Suprapubic skin (tissue), 4 donors: ENCODE measurements around the gene KAZN. TPM values are rescaled to one million over a fixed set of nuclear protein-coding genes. Genes with fewer than 3 reads are reported as not detected.
A peak's percentile ranks its signal among the peaks of the same experiment; 100 is the strongest.

ENCODE experiments used
- DNase-seq, 2 donors: peaks; one replicate each; pipeline ENCODE4 v3.0.0-alpha.2; 2019; ENCODE audit warnings: low spot score in 2 of 2
- H3K27ac ChIP-seq: fragments of 200-600 bp; sonication (generic); one replicate; pipeline ENCODE4 v1.5.1; 2019
- H3K27me3 ChIP-seq: fragments of 200-600 bp; sonication (generic); one replicate; pipeline ENCODE4 v1.5.1; 2019
- H3K36me3 ChIP-seq: fragments of 200-600 bp; sonication (generic); one replicate; pipeline ENCODE4 v1.5.1; 2019
- H3K4me1 ChIP-seq: fragments of 200-600 bp; sonication (generic); one replicate; pipeline ENCODE4 v1.5.1; 2019
- H3K4me3 ChIP-seq: fragments of 200-600 bp; sonication (generic); one replicate; pipeline ENCODE4 v1.5.1; 2019; ENCODE audit warnings: mild to moderate bottlenecking
- H3K9me3 ChIP-seq: fragments of 200-600 bp; sonication (generic); one replicate; pipeline ENCODE4 v1.5.1; 2019
- EP300 ChIP-seq: sonication (generic); formaldehyde crosslinking; IDR thresholded peaks from one replicate; pipeline ENCODE4 v1.6.1; 2017; ENCODE audit warnings: antibody characterized with exemption
- POLR2A ChIP-seq, 2 donors: fragments of 450-650 bp; IDR thresholded peaks; one replicate each; pipeline ENCODE4 v1.6.1; 2017; ENCODE audit warnings: antibody characterized with exemption in 2 of 2, mild to moderate bottlenecking in 2 of 2, moderate library complexity in 2 of 2
- POLR2AphosphoS5 ChIP-seq, 3 donors: sonication (generic); formaldehyde crosslinking; IDR thresholded peaks; one replicate each; pipeline ENCODE4 v1.6.1; 2017; ENCODE audit warnings: antibody characterized with exemption in 3 of 3
- WGBS: methylation state at CpG from one replicate; pipeline ENCODE4 v1.1.5; 2018; 5-methylcytosine and 5-hydroxymethylcytosine counted together
- total RNA-seq, 4 donors: library from RNA; depleted of rRNA; stranded (reverse); fragments of >200 nt; gene quantifications; one replicate each; pipeline ENCODE4 v1.1.0, GENCODE V29; 2016
- TF ChIP-seq, protein P1 (sequence below), 2 donors: fragments of 200-600 bp in 1 of 2; fragments of 450-650 bp in 1 of 2; sonication (generic) in 1 of 2; IDR thresholded peaks; one replicate each; pipeline ENCODE4 v1.5.1; 2016 to 2019; ENCODE audit warnings: antibody characterized with exemption in 2 of 2, mild to moderate bottlenecking in 1 of 2, moderate library complexity in 1 of 2

KAZN gene
- total RNA-seq, 4 donors from 2014 or later: 29.2 to 37.5 (median 31.7) TPM

DNA sequence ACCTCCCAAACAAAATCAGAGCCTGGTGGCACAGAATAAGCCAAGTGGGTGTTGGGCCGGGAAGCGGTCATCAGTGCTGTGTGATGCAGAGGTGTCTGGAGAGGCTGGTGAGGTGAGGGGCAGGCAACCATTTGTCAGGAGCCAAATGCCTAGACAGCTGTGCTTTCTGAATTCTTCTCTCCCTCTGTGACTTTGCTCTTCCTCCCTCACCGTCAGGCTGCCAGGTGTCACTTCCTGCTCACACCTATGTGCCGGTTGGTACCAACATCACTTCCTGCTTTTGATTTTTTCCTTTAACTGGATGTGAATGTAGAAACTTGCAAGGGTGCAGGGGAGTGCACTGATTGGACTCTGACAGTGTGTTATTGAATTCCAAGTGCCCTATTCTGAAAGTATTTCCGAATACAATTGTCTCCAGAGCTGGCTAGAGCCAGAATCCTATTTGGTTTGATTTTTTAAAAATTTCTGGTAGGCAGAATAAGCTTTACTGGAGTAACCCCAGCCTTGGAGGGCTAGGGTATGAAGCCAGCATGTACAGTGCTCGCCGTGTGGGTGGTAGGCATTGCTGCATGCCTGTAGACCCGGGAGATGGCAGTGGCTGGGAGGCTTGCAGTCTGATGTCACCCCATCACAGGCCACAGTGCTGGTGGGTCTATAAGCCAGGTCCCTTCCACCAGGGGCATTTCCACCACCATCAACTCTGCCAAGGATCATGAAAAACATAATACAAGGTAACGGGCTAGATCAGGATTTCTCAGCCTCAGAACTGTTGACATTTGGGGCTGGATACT is 210.9 kb downstream of the KAZN start:
- Histone ChIP-seq H3K27ac (no peak overlapping the region), H3K4me1 (no peaks in the 10 kb centered on the region), H3K4me3 (no peak overlapping the region), H3K9me3 (peaks cover 3% of the 10 kb centered on the region), H3K36me3 (no peaks in the 10 kb centered on the region), H3K27me3 (no peaks in the 10 kb centered on the region)
- TF ChIP-seq, protein P1, sequence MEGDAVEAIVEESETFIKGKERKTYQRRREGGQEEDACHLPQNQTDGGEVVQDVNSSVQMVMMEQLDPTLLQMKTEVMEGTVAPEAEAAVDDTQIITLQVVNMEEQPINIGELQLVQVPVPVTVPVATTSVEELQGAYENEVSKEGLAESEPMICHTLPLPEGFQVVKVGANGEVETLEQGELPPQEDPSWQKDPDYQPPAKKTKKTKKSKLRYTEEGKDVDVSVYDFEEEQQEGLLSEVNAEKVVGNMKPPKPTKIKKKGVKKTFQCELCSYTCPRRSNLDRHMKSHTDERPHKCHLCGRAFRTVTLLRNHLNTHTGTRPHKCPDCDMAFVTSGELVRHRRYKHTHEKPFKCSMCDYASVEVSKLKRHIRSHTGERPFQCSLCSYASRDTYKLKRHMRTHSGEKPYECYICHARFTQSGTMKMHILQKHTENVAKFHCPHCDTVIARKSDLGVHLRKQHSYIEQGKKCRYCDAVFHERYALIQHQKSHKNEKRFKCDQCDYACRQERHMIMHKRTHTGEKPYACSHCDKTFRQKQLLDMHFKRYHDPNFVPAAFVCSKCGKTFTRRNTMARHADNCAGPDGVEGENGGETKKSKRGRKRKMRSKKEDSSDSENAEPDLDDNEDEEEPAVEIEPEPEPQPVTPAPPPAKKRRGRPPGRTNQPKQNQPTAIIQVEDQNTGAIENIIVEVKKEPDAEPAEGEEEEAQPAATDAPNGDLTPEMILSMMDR (IDR thresholded peaks at IDR 0.05): no peak
- TF ChIP-seq POLR2A (IDR thresholded peaks at IDR 0.05): no peak
- no peak for TF ChIP-seq EP300
- TF ChIP-seq POLR2AphosphoS5 (IDR thresholded peaks at IDR 0.05): no peak
- WGBS: 89% methylated on average over 9 of the region's 9 CpGs
- DNase-seq: no peak

DNA sequence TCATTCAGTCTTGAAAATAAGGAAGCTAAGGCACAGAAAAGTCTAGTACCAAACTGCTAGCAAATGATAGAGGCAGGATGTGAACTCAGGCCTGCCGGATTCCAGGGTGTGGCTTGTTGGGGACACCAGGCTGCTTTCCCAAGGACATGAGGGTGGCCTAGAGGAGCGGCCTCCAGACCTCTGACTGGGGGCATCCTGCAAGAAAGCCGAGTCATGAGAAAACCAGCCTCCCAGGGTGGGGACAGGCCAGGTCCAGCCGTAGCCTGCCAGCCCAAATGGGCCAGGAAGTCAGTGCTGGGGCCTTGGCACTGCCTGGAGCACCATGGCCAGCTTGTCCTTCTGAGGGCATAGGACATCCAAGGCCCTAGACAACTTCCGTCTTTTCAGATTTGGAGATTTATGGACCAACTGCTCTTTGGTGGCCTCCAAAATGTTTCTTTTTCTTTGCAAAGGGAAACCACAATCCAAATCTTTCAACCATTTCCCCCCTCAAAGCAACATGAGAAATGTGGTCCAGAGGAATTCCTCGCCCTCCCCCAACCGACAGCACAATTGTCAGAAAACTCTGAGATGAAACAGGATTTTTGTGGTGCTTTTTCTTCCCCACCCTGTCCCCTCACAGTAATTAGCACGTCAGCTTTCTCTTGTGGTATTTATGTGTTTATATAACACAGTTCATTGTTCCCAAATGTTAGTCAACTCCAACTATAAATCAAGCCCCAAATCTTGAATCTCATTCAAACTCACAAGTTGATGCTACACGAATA is 212.3 kb downstream of the KAZN start:
- peaks cover 3% of the 10 kb centered on the region for H3K9me3 ChIP-seq
- H3K4me3 ChIP-seq: no peak overlapping the region
- no peak for TF ChIP-seq POLR2A (IDR thresholded peaks at IDR 0.05)
- TF ChIP-seq POLR2AphosphoS5 (IDR thresholded peaks at IDR 0.05): no peak
- TF ChIP-seq EP300: no peak
- TF ChIP-seq, protein P1 (IDR thresholded peaks at IDR 0.05): no peak
- no peaks in the 10 kb centered on the region for H3K27me3 ChIP-seq
- WGBS: 37% methylated on average over 9 of the region's 9 CpGs
- H3K4me1 ChIP-seq: no peaks in the 10 kb centered on the region
- no peaks in the 10 kb centered on the region for H3K36me3 ChIP-seq
- H3K27ac ChIP-seq: peak overlapping the region; percentile 50
- DNase-seq: no peak

DNA sequence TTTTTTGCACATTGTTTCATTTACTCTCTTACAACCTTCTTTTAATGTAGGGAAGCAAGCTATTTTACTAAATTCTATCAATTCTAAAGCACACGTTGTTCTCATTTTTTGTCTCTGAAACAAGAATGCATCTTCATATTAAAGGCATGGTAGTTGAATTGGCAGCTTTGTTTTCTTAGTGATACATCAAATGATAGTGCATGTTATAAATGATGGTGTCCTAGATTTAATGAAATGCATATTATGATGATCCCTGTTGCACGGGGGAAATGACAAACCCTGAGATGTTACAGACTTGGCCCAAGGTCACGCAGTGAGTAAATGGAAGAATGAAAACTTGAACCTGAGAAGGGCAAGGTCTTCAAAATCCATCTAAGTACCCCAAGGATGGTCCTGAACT is 213.1 kb downstream of the KAZN start:
- Histone ChIP-seq H3K27me3 (no peaks in the 10 kb centered on the region), H3K36me3 (no peaks in the 10 kb centered on the region), H3K4me3 (no peak overlapping the region), H3K4me1 (no peaks in the 10 kb centered on the region), H3K9me3 (peaks cover 3% of the 10 kb centered on the region), H3K27ac (peak overlapping the region; percentile 3)
- DNase-seq: no peak
- TF ChIP-seq, protein P1 (IDR thresholded peaks at IDR 0.05): no peak
- no peak for TF ChIP-seq EP300
- no peak for TF ChIP-seq POLR2AphosphoS5 (IDR thresholded peaks at IDR 0.05)
- no peak for TF ChIP-seq POLR2A (IDR thresholded peaks at IDR 0.05)
- WGBS: 41% methylated on average over 3 of the region's 3 CpGs

DNA sequence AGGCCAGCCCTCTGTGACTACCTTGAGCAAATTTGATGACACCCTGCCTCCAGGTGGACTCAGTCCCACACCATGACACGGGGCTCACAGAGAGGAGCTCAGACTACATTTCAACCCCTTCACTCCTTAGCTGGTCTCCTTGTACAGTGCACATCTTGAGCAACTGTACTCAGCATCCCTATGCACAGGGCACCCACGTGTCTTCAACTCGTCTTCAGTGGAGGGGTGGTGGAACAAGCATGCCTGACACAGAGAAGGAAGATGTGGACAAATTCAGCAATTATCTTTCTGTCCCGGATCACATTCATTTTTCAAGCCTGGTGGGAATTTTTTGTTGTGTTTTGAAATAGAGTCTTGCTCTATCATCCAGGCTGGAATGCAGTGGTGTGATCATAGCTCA is 213.7 kb downstream of the KAZN start:
- TF ChIP-seq, protein P1 (IDR thresholded peaks at IDR 0.05): no peak
- TF ChIP-seq EP300: no peak
- 89% methylated on average over 4 of the region's 4 CpGs for WGBS
- Histone ChIP-seq H3K36me3 (no peaks in the 10 kb centered on the region), H3K4me3 (no peak overlapping the region), H3K9me3 (peaks cover 3% of the 10 kb centered on the region), H3K27ac (peak overlapping the region; percentile 3), H3K27me3 (no peaks in the 10 kb centered on the region), H3K4me1 (no peaks in the 10 kb centered on the region)
- no peak for DNase-seq

DNA sequence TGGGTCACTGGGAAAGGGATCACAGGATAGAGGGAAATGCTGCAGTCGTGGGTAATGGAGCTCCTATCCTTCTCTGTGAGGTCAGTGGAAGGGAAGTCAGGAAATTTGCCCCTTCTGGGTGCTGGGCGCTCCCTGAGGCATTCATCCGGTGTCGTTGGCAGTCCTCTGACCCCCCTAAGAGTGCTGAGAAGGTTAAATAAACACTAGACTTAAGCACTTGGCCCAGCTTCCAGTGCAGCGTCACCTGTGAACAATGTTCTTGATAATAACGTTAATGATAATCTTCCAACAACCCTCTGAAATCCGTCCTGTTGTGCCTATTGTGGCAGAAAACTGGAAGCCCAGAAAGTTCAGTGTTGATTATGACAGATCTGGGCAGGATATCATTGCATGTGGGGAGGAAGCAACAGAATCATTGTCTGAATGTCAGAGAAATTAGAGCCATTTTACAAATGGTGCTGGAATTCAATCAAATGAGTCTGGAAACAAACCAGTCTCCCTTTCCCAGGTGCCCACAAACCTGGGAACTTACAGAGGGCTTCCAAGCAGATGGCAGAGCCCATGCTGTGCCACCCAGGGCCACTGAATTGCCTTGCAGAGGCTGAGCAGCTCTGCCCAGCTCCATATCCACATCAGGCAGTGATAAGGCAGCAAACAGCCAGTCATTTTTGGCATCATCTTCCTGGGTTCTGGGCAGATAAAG is 216.8 kb downstream of the KAZN start:
- no peaks in the 10 kb centered on the region for H3K36me3 ChIP-seq
- 70% methylated on average over 6 of the region's 7 CpGs for WGBS
- no peak for DNase-seq
- no peak overlapping the region for H3K27ac ChIP-seq
- H3K4me1 ChIP-seq: no peaks in the 10 kb centered on the region
- no peaks in the 10 kb centered on the region for H3K27me3 ChIP-seq
- H3K4me3 ChIP-seq: no peak overlapping the region
- TF ChIP-seq POLR2AphosphoS5 (IDR thresholded peaks at IDR 0.05) (no peak), POLR2A (IDR thresholded peaks at IDR 0.05) (no peak), EP300 (no peak)
- TF ChIP-seq, protein P1 (IDR thresholded peaks at IDR 0.05): no peak
- no peaks in the 10 kb centered on the region for H3K9me3 ChIP-seq
